ENCODE data around the gene SMOC2.

- no peak for TF ChIP-seq POLR2A (IDR thresholded peaks at IDR 0.05; ENCODE audit: borderline replicate concordance, extremely low read depth, insufficient read depth, insufficient read length)
- no peak for TF ChIP-seq CTCF (IDR thresholded peaks at IDR 0.05 in 2 of 3, conservative IDR thresholded peaks at IDR 0.05 in 1 of 3; ENCODE audit: borderline replicate concordance in 1 of 3, insufficient read depth in 1 of 3, low read depth in 2 of 3, low read length in 2 of 3)
- TF ChIP-seq TCF7L2 (IDR thresholded peaks at IDR 0.05; ENCODE audit: borderline replicate concordance, extremely low read depth, insufficient read depth, insufficient read length): no peak
- no peak for TF ChIP-seq SRF (IDR thresholded peaks at IDR 0.05; ENCODE audit: low read depth)
- no peak for TF ChIP-seq ZBTB33 (IDR thresholded peaks at IDR 0.05; ENCODE audit: extremely low read depth, insufficient replicate concordance, low read length)
- no peak for TF ChIP-seq RAD21 (IDR thresholded peaks at IDR 0.05; ENCODE audit: low read depth)
- no peak for TF ChIP-seq SIN3A (IDR thresholded peaks at IDR 0.05; ENCODE audit: low read depth)
- no peak for TF ChIP-seq CEBPB (IDR thresholded peaks at IDR 0.05; ENCODE audit: low read depth)
- TF ChIP-seq ATF3 (IDR thresholded peaks at IDR 0.05): no peak
These were observed 77.9 kb downstream of the SMOC2 start for GRCh38 chr6:168518867-168519266.
